GM06990 (cell line): ENCODE data around the gene ARFIP1.

Source experiments
- DNase-seq: peaks from one replicate; pipeline ENCODE4 v3.0.0-alpha.2; 2011; ENCODE audit not compliant: insufficient read length; ENCODE audit errors: extremely low read depth
- H3K27me3 ChIP-seq: replicated peaks from 2 replicates; pipeline ENCODE4 v1.6.0; 2011; ENCODE audit warnings: low read length; ENCODE audit not compliant: control insufficient read depth, insufficient read depth
- H3K36me3 ChIP-seq: 2 replicates; pipeline ENCODE4 v1.5.1; 2011; ENCODE audit warnings: low read length; ENCODE audit not compliant: control insufficient read depth, insufficient read depth
- H3K4me3 ChIP-seq: replicated peaks from 2 replicates; pipeline ENCODE4 v1.5.1; 2011; ENCODE audit warnings: low read depth, mild to moderate bottlenecking, control low read depth, low read length
- CTCF ChIP-seq: IDR thresholded peaks from 2 replicates; pipeline ENCODE4 v1.5.1; 2011; ENCODE audit warnings: low read length, control low read depth, mild to moderate bottlenecking, inconsistent platforms; ENCODE audit not compliant: insufficient read depth, poor library complexity, severe bottlenecking

ARFIP1 gene

GRCh38 chr4:152919826-152920225 lies 140.1 kb downstream of the ARFIP1 start:
- no peaks in the 10 kb centered on the region for H3K27me3 ChIP-seq
- no peak for TF ChIP-seq CTCF
- H3K4me3 ChIP-seq, result no peak overlapping the region
- no peaks in the 10 kb centered on the region for H3K36me3 ChIP-seq
- no peak for DNase-seq

GRCh38 chr4:152920768-152921167 lies 141.0 kb downstream of the ARFIP1 start:
- Histone ChIP-seq H3K36me3 (no peaks in the 10 kb centered on the region), H3K27me3 (no peaks in the 10 kb centered on the region), H3K4me3 (no peak overlapping the region)
- no peak for TF ChIP-seq CTCF
- DNase-seq, result no peak

GRCh38 chr4:152921284-152921683 lies 141.5 kb downstream of the ARFIP1 start:
- no peak overlapping the region for H3K4me3 ChIP-seq
- no peak for DNase-seq
- no peaks in the 10 kb centered on the region for H3K27me3 ChIP-seq
- no peaks in the 10 kb centered on the region for H3K36me3 ChIP-seq
- TF ChIP-seq CTCF, result no peak

- Histone ChIP-seq H3K27me3 (no peaks in the 10 kb centered on the region), H3K4me3 (no peak overlapping the region), H3K36me3 (no peaks in the 10 kb centered on the region)
- DNase-seq, result no peak
- TF ChIP-seq CTCF, result no peak
Measured at GRCh38 chr4:152925851-152926250, 146.1 kb downstream of the ARFIP1 start.

- Histone ChIP-seq H3K27me3 (no peaks in the 10 kb centered on the region), H3K4me3 (no peak overlapping the region), H3K36me3 (no peaks in the 10 kb centered on the region)
- TF ChIP-seq CTCF, result no peak
- no peak for DNase-seq
Measured at GRCh38 chr4:152926959-152927358, 147.2 kb downstream of the ARFIP1 start.

GRCh38 chr4:152927737-152928136 lies 148.0 kb downstream of the ARFIP1 start:
- DNase-seq, result no peak
- Histone ChIP-seq H3K4me3 (no peak overlapping the region), H3K27me3 (no peaks in the 10 kb centered on the region), H3K36me3 (no peaks in the 10 kb centered on the region)
- TF ChIP-seq CTCF, result no peak
